HG03066 (cell line): Measurements from ENCODE around the gene TRIM15.
"Not testable (repeated sequence)": the region's sequence is repeated elsewhere in the genome, so short reads cannot be mapped to it uniquely, and the experiment has no call there.

ENCODE experiments used
- ATAC-seq: cut with Tn5 transposase; IDR thresholded peaks from one replicate; pipeline ENCODE4 v1.9.1; 2021; ENCODE audit warnings: low read depth; ENCODE audit not compliant: unreplicated experiment

Gene TRIM15

GRCh38 chr6:30163090-30163917 is at the start of gene TRIM15:
Gene TRIM15 (plus strand): TSS chr6:30163546. CDS start chr6:30163685, 139 bp downstream.
- no peak for ATAC-seq

- ATAC-seq, result no peak
Observed at GRCh38 chr6:30113841-30114240, 49.5 kb upstream of the TRIM15 start.

GRCh38 chr6:30116724-30117123 is 46.6 kb upstream of the TRIM15 start:
- no peak for ATAC-seq

- ATAC-seq, result not testable (repeated sequence)
Observed at GRCh38 chr6:30118691-30119090, 44.7 kb upstream of the TRIM15 start.

GRCh38 chr6:30121446-30122366 is 41.6 kb upstream of the TRIM15 start:
- no peak for ATAC-seq

- no peak for ATAC-seq
Observed at GRCh38 chr6:30122515-30122914, 40.8 kb upstream of the TRIM15 start.

GRCh38 chr6:30127238-30128093 is 35.9 kb upstream of the TRIM15 start:
- ATAC-seq, result no peak

GRCh38 chr6:30129265-30130178 is 33.8 kb upstream of the TRIM15 start:
- no peak for ATAC-seq

- no peak for ATAC-seq
Observed at GRCh38 chr6:30130179-30130679, 33.1 kb upstream of the TRIM15 start.

GRCh38 chr6:30130887-30131862 is 32.2 kb upstream of the TRIM15 start:
- no peak for ATAC-seq

GRCh38 chr6:30131947-30132497 is 31.3 kb upstream of the TRIM15 start:
- no peak for ATAC-seq

GRCh38 chr6:30135147-30135546 is 28.2 kb upstream of the TRIM15 start:
- no peak for ATAC-seq

- no peak for ATAC-seq
Observed at GRCh38 chr6:30135757-30136156, 27.6 kb upstream of the TRIM15 start, which contains the start of gene TRIM40. Gene TRIM40 (plus strand): TSS chr6:30136140. CDS start chr6:30137037, 897 bp downstream.

GRCh38 chr6:30136570-30137286 is 26.6 kb upstream of the TRIM15 start:
- no peak for ATAC-seq

- not testable (repeated sequence) for ATAC-seq
Observed at GRCh38 chr6:30140240-30140639, 23.1 kb upstream of the TRIM15 start.

GRCh38 chr6:30142665-30143064 is 20.7 kb upstream of the TRIM15 start:
- no peak for ATAC-seq

GRCh38 chr6:30143780-30144179 is 19.6 kb upstream of the TRIM15 start:
- no peak for ATAC-seq
